GM12878 (cell line): ENCODE data around the gene SF3A1.

Source experiments
- RB1 ChIP-seq: fragments of 450-650 bp; formaldehyde crosslinking; IDR thresholded peaks from 2 replicates; pipeline ENCODE4 v1.6.1; 2017; ENCODE audit warnings: mild to moderate bottlenecking, borderline replicate concordance
- ZNF274 ChIP-seq: IDR thresholded peaks from one replicate; pipeline ENCODE4 v1.8.0; 2011; ENCODE audit not compliant: insufficient read length, insufficient read depth
- TF ChIP-seq, protein P1 (sequence below), 3 experiments: IDR thresholded peaks in 2 of 3; conservative IDR thresholded peaks in 1 of 3; 2 replicates each; pipeline ENCODE4 v1.5.1; 2011; ENCODE audit warnings: low read depth in 3 of 3, low read length in 3 of 3, mild to moderate bottlenecking in 3 of 3, control low read depth in 2 of 3, moderate library complexity in 2 of 3, inconsistent platforms in 1 of 3, mixed read lengths in 1 of 3; ENCODE audit not compliant: control insufficient read depth in 2 of 3, insufficient read depth in 1 of 3; ENCODE audit errors: extremely low read depth in 1 of 3

DNA sequence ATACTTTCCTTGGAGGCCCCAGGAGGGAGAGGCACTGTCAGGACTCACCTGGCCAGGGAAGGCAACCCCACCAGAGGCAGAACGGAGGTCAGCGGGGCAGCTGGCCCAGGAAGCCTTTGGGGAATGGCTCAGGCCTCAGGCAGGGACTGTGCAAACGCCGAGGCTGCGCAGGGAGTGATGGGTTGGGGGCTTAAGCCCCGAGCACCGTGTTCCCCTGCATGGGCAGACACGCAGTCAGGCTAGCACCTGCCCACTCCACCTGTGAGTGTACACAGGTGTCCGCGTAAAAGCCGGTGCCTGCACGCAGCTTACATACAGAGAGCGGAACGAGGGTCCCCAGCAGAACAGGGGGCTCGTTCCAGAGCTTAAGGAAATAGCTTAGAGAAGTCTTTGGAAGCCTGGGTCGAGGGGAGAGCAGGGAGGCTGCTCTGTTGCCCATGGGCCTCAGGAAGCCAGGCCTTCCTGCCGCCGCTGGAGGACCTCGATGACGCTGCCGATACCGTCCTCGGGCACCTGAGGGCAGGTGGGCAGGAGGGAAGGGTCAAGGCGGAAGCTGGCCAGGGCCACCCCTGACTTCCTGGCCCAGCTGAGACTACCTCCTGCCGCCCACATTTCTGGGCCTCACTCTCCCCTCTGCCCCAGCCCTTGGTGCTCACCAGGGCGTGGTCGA, 71.4 kb downstream of the SF3A1 start:
- no peak for TF ChIP-seq ZNF274
- TF ChIP-seq RB1 = no peak
- TF ChIP-seq, protein P1, sequence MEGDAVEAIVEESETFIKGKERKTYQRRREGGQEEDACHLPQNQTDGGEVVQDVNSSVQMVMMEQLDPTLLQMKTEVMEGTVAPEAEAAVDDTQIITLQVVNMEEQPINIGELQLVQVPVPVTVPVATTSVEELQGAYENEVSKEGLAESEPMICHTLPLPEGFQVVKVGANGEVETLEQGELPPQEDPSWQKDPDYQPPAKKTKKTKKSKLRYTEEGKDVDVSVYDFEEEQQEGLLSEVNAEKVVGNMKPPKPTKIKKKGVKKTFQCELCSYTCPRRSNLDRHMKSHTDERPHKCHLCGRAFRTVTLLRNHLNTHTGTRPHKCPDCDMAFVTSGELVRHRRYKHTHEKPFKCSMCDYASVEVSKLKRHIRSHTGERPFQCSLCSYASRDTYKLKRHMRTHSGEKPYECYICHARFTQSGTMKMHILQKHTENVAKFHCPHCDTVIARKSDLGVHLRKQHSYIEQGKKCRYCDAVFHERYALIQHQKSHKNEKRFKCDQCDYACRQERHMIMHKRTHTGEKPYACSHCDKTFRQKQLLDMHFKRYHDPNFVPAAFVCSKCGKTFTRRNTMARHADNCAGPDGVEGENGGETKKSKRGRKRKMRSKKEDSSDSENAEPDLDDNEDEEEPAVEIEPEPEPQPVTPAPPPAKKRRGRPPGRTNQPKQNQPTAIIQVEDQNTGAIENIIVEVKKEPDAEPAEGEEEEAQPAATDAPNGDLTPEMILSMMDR (IDR thresholded peaks at IDR 0.05 in 2 of 3, conservative IDR thresholded peaks at IDR 0.05 in 1 of 3; ENCODE audit: control insufficient read depth in 2 of 3, extremely low read depth in 1 of 3, insufficient read depth in 1 of 3, low read depth in 3 of 3, low read length in 3 of 3) = no peak
